Bronchial epithelial cell (primary cell): ENCODE results near the gene PPCS. TPM values are rescaled to one million over a fixed set of nuclear protein-coding genes. Genes with fewer than 3 reads are reported as not detected.
"Not testable (repeated sequence)": the region's sequence is repeated elsewhere in the genome, so short reads cannot be mapped to it uniquely, and the experiment has no call there.

Experiments used
- DNase-seq: peaks from one replicate; pipeline ENCODE4 v3.0.0-alpha.2; 2010; ENCODE audit warnings: low read depth
- FAIRE-seq: peaks from 2 replicates; lab custom pipeline; 2011; peaks lifted over from hg19 to GRCh38; lab: Jason Lieb, UNC
- H3K27me3 ChIP-seq: 2 replicates; pipeline ENCODE4 v1.5.1; 2011; ENCODE audit warnings: low read length; ENCODE audit not compliant: control insufficient read depth, insufficient read depth
- H3K36me3 ChIP-seq: 2 replicates; pipeline ENCODE4 v1.5.1; 2011; ENCODE audit warnings: low read length; ENCODE audit not compliant: control insufficient read depth, insufficient read depth
- H3K4me3 ChIP-seq: 2 replicates; pipeline ENCODE4 v1.5.1; 2011; ENCODE audit warnings: mild to moderate bottlenecking, low read depth, low read length, control low read depth
- CTCF ChIP-seq: IDR thresholded peaks from 2 replicates; pipeline ENCODE4 v1.5.1; 2011; ENCODE audit warnings: mild to moderate bottlenecking, moderate library complexity, low read length, control low read depth, inconsistent platforms; ENCODE audit not compliant: insufficient read depth, severe bottlenecking
- total RNA-seq: library from RNA; depleted of rRNA; stranded (reverse); fragments of >200 nt; gene quantifications from 2 replicates; pipeline ENCODE4 v1.2.1, GENCODE V29; 2014

PPCS gene
- total RNA-seq, 1 donor from 2014 or later = 34.8 TPM

GRCh38 chr1:42469727-42470126 is 13.4 kb downstream of the PPCS start:
- DNase-seq = no peak
- no peak for TF ChIP-seq CTCF
- Histone ChIP-seq H3K4me3 (no peak overlapping the region), H3K36me3 (no peaks in the 10 kb centered on the region), H3K27me3 (no peaks in the 10 kb centered on the region)
- no peak for FAIRE-seq

GRCh38 chr1:42476605-42477004 is 20.3 kb downstream of the PPCS start:
- FAIRE-seq (no peak), DNase-seq (no peak)
- Histone ChIP-seq H3K27me3 (no peaks in the 10 kb centered on the region), H3K4me3 (no peak overlapping the region), H3K36me3 (no peaks in the 10 kb centered on the region)
- no peak for TF ChIP-seq CTCF

- DNase-seq, H3K27me3 ChIP-seq, H3K4me3 ChIP-seq, H3K36me3 ChIP-seq, FAIRE-seq: not testable (repeated sequence)
Measured at GRCh38 chr1:42477354-42477753, 21.0 kb downstream of the PPCS start.

- Histone ChIP-seq H3K36me3 (no peaks in the 10 kb centered on the region), H3K4me3 (no peak overlapping the region), H3K27me3 (no peaks in the 10 kb centered on the region)
- DNase-seq = no peak
- FAIRE-seq = no peak
- no peak for TF ChIP-seq CTCF
Measured at GRCh38 chr1:42477775-42478174, 21.4 kb downstream of the PPCS start.

GRCh38 chr1:42479621-42480020 is 23.3 kb downstream of the PPCS start:
- peak; percentile 36 for DNase-seq
- Histone ChIP-seq H3K36me3 (no peaks in the 10 kb centered on the region), H3K27me3 (no peaks in the 10 kb centered on the region), H3K4me3 (no peak overlapping the region)
- no peak for TF ChIP-seq CTCF
- FAIRE-seq = no peak

GRCh38 chr1:42480921-42481320 is 24.6 kb downstream of the PPCS start:
- DNase-seq (peak; percentile 15), FAIRE-seq (no peak)
- H3K36me3 ChIP-seq = no peaks in the 10 kb centered on the region
- TF ChIP-seq CTCF = no peak
- no peak overlapping the region for H3K4me3 ChIP-seq
- H3K27me3 ChIP-seq = no peaks in the 10 kb centered on the region
